Activated CD8-positive, alpha-beta memory T cell treated with anti-CD3 and anti-CD28 coated beads, Interleukin-2, amount 50 U/mL, for 24 hours (primary cell): Measurements from ENCODE around the gene KSR1.
"Not testable (repeated sequence)": the region's sequence is repeated elsewhere in the genome, so short reads cannot be mapped to it uniquely, and the experiment has no call there.

Experiments used
- DNase-seq: peaks from one replicate; pipeline ENCODE4 v3.0.0-alpha.2; 2020; ENCODE audit errors: extremely low read depth

The KSR1 gene

GRCh38 chr17:27426471-27426870 is 29.8 kb upstream of the KSR1 start:
- DNase-seq, result not testable (repeated sequence)

- not testable (repeated sequence) for DNase-seq
Observed at GRCh38 chr17:27427166-27427862, 28.9 kb upstream of the KSR1 start.

- DNase-seq, result no peak
Observed at GRCh38 chr17:27428781-27429505, 27.3 kb upstream of the KSR1 start.

GRCh38 chr17:27429666-27430382 is 26.4 kb upstream of the KSR1 start:
- DNase-seq, result no peak

- DNase-seq, result no peak
Observed at GRCh38 chr17:27430383-27430840, 25.8 kb upstream of the KSR1 start.

- DNase-seq, result no peak
Observed at GRCh38 chr17:27430882-27431491, 25.3 kb upstream of the KSR1 start.

- DNase-seq, result no peak
Observed at GRCh38 chr17:27433521-27433920, 22.7 kb upstream of the KSR1 start.

GRCh38 chr17:27435431-27436070 is 20.7 kb upstream of the KSR1 start:
- not testable (repeated sequence) for DNase-seq

- DNase-seq, result no peak
Observed at GRCh38 chr17:27438348-27438998, 17.8 kb upstream of the KSR1 start.

GRCh38 chr17:27439342-27439741 is 16.9 kb upstream of the KSR1 start:
- DNase-seq, result no peak

- DNase-seq, result no peak
Observed at GRCh38 chr17:27442702-27443101, 13.5 kb upstream of the KSR1 start.

- DNase-seq, result no peak
Observed at GRCh38 chr17:27443491-27443890, 12.8 kb upstream of the KSR1 start.

GRCh38 chr17:27445971-27446370 is 10.3 kb upstream of the KSR1 start:
- no peak for DNase-seq

GRCh38 chr17:27446569-27447301 is 9.5 kb upstream of the KSR1 start:
- DNase-seq, result no peak

- DNase-seq, result not testable (repeated sequence)
Observed at GRCh38 chr17:27448534-27448933, 7.7 kb upstream of the KSR1 start.

- no peak for DNase-seq
Observed at GRCh38 chr17:27449541-27449940, 6.7 kb upstream of the KSR1 start.

GRCh38 chr17:27449988-27450387 is 6.3 kb upstream of the KSR1 start:
- no peak for DNase-seq

- no peak for DNase-seq
Observed at GRCh38 chr17:27450416-27450815, 5.8 kb upstream of the KSR1 start.

- DNase-seq, result no peak
Observed at GRCh38 chr17:27451906-27452305, 4.3 kb upstream of the KSR1 start.

GRCh38 chr17:27452828-27453227 is 3.4 kb upstream of the KSR1 start:
- DNase-seq, result no peak
